ENCODE results near the gene GNAT3. TPM values are rescaled to one million over a fixed set of nuclear protein-coding genes. Genes with fewer than 3 reads are reported as not detected.

Gene GNAT3
- total RNA-seq, 1 donor from 2014 or later: not detected

- Histone ChIP-seq H3K9me3 (no peaks in the 10 kb centered on the region), H3K4me3 (no peak overlapping the region), H3K27ac (no peak overlapping the region), H3K27me3 (no peaks in the 10 kb centered on the region), H3K4me1 (no peaks in the 10 kb centered on the region), H3K36me3 (no peaks in the 10 kb centered on the region)
- TF ChIP-seq POLR2A (IDR thresholded peaks at IDR 0.05) (no peak), CTCF (IDR thresholded peaks at IDR 0.05) (no peak), POLR2AphosphoS5 (IDR thresholded peaks at IDR 0.05; ENCODE audit: insufficient read depth in 1 of 2, low read depth in 1 of 2) (no peak)
- DNase-seq (ENCODE audit: extremely low spot score in 2 of 2): no peak
- intact Hi-C loops (cut with DNase I): no loop called here
Measured at GRCh38 chr7:80435521-80435920, 76.3 kb downstream of the GNAT3 start.

DNA sequence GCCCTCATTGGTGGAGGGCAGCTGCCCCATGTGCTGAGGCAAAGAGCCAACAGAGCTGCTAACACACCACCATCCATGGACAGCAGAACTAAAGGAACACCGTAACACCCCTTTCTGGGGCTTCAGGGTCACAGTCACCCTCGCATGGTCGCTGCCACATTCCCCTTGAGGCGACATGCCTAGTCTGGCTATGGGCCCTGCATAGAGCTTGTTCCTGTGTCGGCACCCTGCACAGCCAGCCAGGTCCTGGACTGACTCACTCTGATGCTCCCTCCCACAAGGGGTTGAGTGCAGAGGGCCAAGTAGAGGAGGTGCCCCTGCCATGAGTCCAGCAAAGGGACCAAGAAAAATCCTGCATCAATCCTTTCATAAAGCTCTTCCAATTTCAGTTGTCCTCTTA, 77.8 kb downstream of the GNAT3 start:
- no peaks in the 10 kb centered on the region for H3K27me3 ChIP-seq
- DNase-seq (ENCODE audit: extremely low spot score in 2 of 2): no peak
- intact Hi-C loops (cut with DNase I): no loop called here
- TF ChIP-seq POLR2AphosphoS5 (IDR thresholded peaks at IDR 0.05; ENCODE audit: insufficient read depth in 1 of 2, low read depth in 1 of 2) (no peak), CTCF (IDR thresholded peaks at IDR 0.05) (no peak), POLR2A (IDR thresholded peaks at IDR 0.05) (no peak)
- H3K4me1 ChIP-seq: no peaks in the 10 kb centered on the region
- H3K36me3 ChIP-seq: no peaks in the 10 kb centered on the region
- no peaks in the 10 kb centered on the region for H3K9me3 ChIP-seq
- no peak overlapping the region for H3K4me3 ChIP-seq
- no peak overlapping the region for H3K27ac ChIP-seq

- Histone ChIP-seq H3K36me3 (no peaks in the 10 kb centered on the region), H3K4me3 (no peak overlapping the region), H3K9me3 (no peaks in the 10 kb centered on the region), H3K27me3 (no peaks in the 10 kb centered on the region), H3K27ac (no peak overlapping the region), H3K4me1 (no peaks in the 10 kb centered on the region)
- intact Hi-C loops (cut with DNase I): no loop called here
- TF ChIP-seq POLR2AphosphoS5 (IDR thresholded peaks at IDR 0.05; ENCODE audit: insufficient read depth in 1 of 2, low read depth in 1 of 2) (no peak), POLR2A (IDR thresholded peaks at IDR 0.05) (no peak), CTCF (IDR thresholded peaks at IDR 0.05) (no peak)
- DNase-seq (ENCODE audit: extremely low spot score in 2 of 2): no peak
Measured at GRCh38 chr7:80432166-80432565, 79.7 kb downstream of the GNAT3 start.

- intact Hi-C loops (cut with DNase I): loop anchor here (10.0 kb wide), 1 partner anchor 226 kb away; no protein-coding TSS in a partner anchor
- TF ChIP-seq CTCF (IDR thresholded peaks at IDR 0.05) (no peak), POLR2AphosphoS5 (IDR thresholded peaks at IDR 0.05; ENCODE audit: insufficient read depth in 1 of 2, low read depth in 1 of 2) (no peak), POLR2A (IDR thresholded peaks at IDR 0.05) (no peak)
Measured at GRCh38 chr7:80429181-80429580, 82.7 kb downstream of the GNAT3 start.

GRCh38 chr7:80428161-80429054, 83.5 kb downstream of the GNAT3 start:
- no peak overlapping the region for H3K4me3 ChIP-seq
- no peaks in the 10 kb centered on the region for H3K27me3 ChIP-seq
- DNase-seq (ENCODE audit: extremely low spot score in 2 of 2): no peak
- TF ChIP-seq CTCF (IDR thresholded peaks at IDR 0.05): peak; percentile 55 to 67 (median 55)
- no peak for TF ChIP-seq POLR2AphosphoS5 (IDR thresholded peaks at IDR 0.05; ENCODE audit: insufficient read depth in 1 of 2, low read depth in 1 of 2)
- TF ChIP-seq POLR2A (IDR thresholded peaks at IDR 0.05): no peak
- H3K27ac ChIP-seq: no peak overlapping the region
- H3K9me3 ChIP-seq: no peaks in the 10 kb centered on the region
- intact Hi-C loops (cut with DNase I): loop anchor here (10.0 kb wide), 1 partner anchor 226 kb away; no protein-coding TSS in a partner anchor
- H3K36me3 ChIP-seq: no peaks in the 10 kb centered on the region
- H3K4me1 ChIP-seq: no peaks in the 10 kb centered on the region

More at GRCh38 chr7:80429181-80429580, 82.7 kb downstream of the GNAT3 start:
- Histone ChIP-seq H3K4me3 (no peak overlapping the region), H3K4me1 (no peaks in the 10 kb centered on the region), H3K36me3 (no peaks in the 10 kb centered on the region), H3K9me3 (no peaks in the 10 kb centered on the region), H3K27ac (no peak overlapping the region), H3K27me3 (no peaks in the 10 kb centered on the region)
- no peak for DNase-seq (ENCODE audit: extremely low spot score in 2 of 2)

Data from vagina (tissue), 2 donors.